ENCODE data around the gene COLEC12.

Gene COLEC12

DNA sequence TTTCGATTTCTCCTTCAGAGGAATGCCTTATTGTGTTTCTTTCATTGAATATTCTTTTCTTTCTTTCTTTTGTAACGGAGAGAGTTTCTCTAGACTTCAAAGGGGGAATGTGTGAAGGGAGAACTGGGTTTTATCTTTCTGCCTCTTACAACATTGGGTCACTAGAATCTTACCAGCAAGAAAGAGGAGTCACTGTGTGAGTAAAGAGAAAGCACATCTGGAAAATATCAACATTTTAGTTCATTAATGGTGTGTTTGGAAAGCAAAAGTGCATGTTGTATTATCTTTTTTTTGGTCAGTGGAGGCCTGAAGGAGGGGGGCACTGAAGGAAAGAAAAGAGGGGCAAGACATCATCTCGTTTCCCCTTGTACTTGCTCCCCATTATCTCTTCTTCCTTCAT is 146.0 kb downstream of the COLEC12 start:
- no peak for DNase-seq

DNA sequence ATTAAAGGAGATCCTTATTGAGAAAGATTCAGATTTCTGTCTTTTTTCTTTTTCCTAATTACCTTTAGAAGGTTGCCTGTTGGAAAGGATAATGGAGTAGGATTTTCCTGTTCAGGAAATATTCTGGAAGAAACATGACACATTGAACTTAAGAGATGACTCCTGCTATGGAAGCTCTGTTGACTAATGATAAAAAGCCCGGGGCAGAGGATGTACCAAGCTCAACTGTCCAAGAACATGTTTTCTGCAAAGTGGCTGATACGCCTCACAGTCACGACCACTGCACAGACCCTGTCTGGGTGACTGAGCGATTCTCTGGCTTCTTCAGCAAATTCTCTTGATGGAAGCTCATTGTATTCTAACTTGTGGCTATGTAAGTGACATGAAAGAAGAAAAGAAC is 146.5 kb downstream of the COLEC12 start:
- DNase-seq = no peak

DNA sequence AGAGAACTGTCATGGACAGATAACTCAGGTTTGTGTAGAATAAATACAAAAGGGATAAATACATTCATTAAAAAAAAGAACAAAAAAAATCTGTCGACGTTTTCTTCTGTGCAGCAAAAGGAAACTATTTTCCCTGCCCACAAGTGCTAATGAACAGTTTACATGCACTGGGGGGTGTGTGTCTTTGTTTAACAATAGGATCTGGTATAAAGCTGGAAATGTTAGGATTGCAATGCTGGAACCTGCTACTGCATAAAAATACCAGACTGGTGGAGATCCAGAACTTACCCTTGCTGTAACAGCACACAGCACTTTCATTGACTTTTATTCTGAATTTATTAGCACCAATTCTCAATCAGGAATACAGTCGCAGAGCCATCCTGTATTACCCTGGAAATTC is 148.1 kb downstream of the COLEC12 start:
- no peak for DNase-seq

DNA sequence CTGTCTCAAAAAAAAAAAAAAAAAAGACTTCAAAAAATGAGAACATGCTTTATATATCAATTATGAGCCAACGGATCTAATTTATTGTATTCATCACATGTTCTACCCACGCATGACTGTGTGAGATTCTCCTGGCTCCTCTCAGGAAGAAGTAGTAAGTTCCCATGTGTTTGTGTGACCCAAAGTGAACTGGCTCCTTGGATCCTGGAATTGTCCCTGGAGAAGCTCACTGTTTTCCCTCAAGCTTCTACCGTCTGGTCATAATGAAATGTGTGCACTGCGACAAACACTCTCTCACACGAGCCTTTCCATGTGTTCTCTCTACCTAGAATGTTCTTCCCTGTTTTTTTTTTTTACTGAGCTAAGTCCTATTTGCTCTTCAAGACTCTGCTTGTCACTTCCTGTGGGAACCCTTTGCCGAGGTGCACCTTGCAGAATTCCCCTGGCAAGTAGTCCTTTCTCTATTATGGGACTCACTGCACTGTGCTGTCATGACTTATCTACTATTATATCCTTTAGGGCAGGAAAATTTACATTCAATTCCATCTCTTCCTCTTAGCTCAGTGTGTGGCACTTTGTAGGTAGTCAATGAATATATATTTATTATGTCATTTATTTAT is 149.4 kb downstream of the COLEC12 start:
- no peak for DNase-seq

DNA sequence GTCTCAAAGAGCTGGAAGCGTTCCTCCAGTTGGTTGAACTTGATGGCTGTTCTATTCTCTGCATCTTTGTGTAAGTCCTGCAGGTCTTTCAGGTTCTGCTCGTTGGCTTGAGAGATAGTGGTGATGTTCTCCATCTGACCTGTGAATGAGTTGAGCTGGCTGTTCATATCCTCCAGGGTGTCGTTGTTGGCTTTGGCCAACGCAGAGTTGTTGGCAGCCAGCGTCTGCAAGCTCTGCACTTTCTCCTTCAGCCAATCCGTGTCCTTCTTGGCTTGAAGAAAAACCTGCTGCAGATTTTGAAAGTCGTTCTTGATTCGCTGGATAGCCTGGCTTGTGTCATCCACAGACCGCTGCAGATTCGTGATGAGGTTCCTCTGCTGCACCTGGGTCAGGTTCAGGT is 153.9 kb downstream of the COLEC12 start:
- DNase-seq = no peak

DNA sequence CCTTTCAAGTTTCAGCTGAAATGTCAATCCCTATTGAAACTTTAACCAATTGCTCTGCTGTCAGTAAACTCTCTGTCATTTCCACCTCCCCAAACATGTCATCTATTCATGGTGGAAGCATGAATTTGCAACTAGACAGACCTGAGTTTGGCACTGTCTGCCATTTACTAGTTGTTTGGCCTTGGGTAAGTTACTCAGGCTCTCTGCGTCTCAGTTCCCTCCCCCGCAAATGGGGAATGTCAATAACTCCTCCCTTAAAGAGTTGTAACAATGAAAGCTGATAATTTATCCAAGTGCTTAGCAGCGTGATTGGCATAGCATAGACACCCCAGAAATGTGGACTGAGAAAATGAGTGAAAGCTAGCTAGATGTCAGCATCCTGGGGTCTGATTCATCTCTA is 159.4 kb downstream of the COLEC12 start:
- no peak for DNase-seq

DNA sequence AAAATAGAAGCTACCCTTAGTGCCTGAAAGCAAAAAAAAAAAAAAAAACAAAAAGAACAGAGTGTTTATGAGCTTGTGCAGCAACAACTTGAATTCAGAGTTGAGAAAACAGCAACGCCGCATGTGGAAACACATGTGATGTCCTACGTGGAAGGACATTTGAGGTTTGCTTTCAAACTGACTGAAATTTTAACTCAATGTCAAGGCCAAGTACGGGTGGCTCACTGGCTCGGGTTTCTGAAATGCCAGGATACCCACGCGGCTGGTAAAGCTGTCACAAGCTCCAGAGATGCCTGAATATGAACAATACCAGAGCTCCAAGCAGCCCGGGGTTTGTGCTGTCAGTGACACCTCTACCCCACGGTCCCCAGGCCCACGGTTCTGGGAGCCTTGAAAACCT is 160.5 kb downstream of the COLEC12 start:
- no peak for DNase-seq

DNA sequence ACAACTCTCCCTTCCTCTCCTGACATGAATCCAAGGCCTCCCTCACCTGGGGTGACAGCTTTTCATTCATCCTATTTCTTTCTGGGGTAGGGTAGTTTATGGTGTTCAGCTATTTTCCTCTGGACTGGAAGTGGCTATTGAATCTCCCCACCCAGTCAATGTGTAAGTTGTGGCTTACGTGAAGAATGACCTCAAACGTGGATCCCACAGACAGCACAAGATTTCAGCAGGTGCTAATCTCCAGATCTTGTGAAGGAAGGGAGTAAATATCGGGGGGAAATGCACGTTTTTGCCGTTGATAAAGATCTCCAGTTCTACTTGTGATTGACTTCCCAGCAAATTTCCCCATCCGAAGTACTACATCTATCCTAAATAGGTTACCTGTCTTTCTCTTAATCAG is 161.3 kb downstream of the COLEC12 start:
- DNase-seq = no peak

DNA sequence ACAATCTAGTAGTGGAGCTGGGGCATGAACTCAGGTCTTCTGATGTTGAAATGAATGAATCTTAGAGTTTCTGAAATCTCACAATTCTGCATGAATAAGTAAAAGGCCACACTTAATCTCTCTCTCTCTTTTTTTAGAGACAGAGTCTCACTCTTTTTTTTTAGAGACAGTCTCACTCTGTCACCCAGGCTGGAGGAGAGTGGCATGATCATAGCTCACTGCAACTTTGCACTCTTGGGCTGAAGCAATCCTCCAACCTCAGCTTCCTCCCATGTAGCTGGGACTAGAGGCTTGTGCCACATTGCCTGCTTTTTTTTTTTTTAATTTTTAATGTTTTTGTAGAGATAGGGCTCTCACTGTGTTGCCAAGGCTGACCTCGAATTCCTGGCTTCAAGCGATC is 163.8 kb downstream of the COLEC12 start:
- DNase-seq = no peak

DNA sequence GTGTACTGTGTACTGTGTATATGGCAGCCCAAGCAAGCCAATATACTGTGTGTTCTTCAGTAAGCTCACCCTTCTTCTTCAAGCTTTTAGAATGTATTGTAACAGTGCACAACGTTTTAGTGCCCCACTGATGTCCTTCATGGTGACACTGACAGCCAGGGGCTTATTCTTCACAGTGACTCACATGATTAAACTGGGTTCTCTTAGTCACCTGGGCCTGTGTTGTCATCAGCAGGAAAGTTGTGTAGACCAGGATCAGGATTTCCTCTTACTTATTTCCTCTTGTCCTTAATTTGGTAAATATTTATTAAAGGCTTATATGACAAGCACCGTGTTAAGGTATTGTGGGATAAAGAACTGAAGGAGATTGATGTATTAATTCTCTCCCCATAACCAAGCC is 164.8 kb downstream of the COLEC12 start:
- no peak for DNase-seq

DNA sequence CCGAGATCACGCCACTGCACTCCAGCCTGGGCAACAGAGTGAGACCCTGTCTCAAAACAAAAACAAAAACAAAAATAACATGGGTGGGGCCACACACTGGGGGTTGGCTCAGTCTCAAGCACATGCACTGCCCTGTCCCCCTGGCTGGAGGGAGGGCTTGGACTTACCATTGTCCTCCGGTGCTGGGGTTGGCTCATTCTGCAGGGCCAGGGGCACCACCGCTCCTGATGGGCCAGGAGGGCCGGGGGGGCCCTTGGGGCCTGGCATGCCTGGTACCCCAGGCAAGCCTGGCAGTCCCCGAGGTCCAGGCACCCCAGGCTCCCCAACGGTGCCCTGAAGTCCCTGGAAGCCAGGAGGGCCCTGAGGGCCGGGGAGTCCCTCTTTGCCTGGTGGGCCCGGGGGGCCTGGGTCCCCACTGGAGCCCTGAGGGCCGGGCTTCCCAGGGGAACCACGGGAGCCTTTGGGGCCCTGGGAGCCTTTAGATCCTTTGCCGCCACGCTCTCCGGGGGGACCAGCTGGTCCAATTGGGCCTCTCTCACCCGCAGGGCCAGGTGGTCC is 165.8 kb downstream of the COLEC12 start:
- DNase-seq = no peak

DNA sequence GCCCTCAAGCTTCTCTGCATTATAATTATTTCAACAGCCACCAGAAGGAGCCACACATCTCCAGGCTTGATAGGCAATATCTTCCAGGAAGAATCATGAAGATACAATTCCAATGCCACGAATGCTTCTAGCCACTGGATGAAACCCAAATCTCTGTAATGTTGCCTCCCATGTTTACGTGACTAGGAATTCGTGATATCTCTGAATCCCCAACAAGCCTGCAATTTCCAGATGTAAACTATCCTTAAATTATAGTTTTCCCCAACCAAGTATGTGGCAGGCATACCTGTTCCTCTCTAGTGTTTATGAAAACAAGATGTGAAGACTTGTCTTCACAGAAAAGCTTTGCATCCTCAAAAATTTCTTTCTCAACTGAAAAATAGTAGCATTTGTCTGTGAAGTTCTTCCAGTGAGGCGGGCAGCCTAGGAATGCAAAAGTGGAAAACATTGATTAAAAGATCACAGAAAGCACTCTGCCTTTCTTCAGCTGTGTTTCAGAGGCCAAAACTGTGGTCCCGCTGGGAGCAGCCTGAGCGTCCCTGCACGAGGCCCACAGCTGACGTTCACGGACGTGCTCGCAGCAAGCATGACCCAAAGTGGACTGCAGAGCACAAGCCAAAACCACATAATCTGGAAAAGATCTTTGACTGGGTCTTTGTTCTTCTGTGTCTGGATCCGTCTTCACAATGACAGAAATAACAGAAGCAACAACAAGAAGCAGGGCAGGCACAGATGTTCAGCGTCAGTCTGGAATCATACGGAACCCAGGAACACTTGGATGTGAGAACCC is 167.6 kb downstream of the COLEC12 start:
- DNase-seq = no peak

DNA sequence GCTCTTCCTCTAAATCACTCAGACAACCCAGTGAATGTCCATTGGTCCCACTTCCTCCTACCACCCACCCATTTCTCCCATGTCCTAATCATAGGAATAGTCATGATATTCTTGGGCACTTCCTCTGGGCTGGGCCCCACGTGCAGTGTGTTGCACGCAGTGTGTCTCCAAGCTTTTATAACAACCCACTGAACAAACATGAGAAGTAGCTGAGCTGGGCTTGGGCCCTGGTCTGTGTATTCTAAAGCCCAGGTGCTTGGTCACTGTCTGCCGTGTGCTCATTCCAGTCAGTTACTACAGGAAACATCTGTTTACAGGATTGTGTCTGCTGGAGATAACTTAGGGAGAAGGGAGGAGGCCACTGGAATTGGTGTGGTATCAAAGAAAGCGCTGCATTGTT is 168.5 kb downstream of the COLEC12 start:
- no peak for DNase-seq

DNA sequence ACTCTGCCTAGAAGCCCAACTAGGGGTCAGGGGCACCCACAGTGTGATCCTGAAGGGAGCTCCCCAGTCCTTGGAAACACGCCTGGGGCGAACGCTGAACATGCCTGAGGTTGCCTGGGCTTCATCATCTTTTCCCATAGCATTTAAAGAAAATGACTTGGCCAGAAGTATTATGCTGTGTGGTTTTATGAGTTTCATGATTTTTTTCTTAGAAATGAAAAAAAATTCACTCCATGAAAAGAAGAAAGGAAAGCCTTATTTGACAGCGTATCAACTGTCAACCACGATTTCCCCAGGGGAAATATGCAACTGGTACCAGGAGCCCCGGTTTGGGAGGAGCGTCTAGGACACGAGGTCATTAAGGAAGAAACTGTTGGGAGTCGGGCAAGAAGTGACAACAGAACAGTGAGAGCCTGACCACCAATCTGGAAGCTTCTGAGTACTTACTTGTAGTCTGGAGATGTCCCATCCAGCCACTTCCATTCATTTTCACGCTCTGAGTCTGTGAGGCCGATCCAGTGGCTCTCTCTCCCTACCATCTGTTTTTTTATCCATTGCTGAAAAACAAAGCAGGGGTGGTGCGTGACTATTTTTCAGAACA is 169.2 kb downstream of the COLEC12 start:
- no peak for DNase-seq

DNA sequence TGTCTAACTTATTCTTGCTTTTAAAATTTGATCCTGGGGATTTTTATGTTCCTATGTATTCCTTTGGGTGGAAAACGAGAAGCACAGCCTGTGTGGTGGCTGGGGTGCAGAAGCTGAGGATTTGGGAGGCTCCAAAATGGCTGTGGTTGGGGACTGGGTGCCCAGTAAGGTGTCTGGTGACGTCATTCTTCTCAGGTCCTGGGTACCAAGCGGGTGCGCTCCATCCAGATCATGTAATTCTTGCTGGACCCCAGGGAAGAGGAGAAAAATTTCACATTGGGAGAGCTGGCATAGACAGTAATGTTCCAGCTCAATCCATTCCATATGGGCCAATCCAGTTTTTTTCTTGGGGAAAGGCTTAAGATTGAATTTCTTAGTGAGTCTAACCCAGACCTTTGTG is 171.6 kb downstream of the COLEC12 start:
- no peak for DNase-seq

DNA sequence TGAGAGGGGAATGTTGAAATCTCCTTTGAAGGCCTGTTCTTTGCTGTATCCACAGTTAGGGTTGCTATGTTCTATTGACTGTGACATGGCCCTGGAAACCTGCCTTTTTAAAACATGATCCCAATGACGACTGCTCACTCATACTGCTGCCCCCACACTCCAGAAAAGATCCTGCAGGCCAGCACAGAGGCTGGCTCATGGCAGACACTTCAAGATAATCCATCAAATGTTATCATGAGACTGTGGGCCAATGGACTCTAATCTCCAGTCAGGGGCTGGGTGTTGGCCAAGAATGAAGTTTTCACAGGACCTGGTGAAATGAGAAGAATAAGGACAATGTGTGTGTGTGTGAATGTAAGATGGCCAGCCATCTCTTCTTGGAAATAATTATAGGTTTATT is 173.7 kb downstream of the COLEC12 start:
- DNase-seq = no peak

DNA sequence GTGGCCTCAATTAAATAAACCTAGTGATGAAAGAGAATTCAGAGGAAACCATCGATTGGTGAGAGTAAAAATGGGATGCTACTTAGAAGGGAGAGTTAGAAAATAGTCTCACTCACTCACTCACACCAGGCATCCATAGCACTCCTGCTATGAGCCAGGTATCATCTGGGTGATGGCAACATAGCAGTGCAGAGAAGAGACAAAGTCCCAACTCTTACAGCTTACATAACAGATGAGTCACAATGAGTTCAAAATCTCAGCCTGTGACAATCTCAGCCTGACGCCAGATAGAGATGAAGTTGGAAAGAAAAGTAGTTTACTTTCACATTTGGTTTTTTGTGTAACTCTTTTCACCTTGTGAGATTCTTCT is 177.3 kb downstream of the COLEC12 start:
- DNase-seq = no peak

DNA sequence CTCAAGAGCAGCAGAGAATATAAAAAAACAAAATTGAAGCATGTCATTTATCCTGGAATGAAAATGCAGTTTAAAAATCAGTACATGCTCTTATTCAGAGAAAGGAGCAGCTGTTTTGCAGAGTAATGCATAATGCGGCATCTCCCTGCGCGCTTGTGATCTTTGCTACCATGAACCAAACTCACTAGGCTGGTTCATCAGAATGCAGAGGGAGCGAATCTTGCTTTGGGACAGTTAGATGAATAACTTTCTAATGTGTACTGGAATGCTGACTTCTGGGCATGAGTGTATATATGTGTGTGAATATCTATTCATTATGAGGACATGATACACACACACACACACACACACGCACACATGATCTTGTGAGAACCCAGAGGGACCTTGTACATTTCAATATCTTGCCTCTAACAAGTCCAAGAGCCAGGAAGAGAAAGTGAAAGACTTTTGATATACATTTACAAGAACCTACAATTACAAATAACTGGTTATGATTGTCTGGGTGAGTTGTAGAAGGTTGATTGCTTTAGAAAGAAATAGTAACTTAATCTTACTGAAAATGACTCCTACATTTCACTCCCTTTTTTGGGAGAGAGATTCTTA is 178.5 kb downstream of the COLEC12 start:
- DNase-seq = no peak

DNA sequence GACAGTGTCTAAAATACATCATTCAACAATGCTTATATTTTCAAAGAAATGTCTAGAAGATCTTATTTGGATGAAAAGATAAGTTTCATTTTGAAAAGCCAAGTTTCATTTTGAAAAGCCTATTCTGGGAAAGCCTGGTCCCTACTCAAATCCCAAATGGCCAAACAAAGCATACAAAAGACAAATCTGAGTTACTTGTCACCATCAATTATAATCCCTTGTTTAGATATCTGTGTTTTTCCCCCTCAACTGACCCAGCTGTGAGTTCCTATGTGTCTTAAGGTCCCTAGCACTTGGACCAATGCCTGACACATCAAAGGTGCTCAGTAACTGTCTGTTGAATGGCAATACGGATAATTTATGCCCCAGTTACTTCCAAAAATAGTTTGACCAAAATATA is 180.3 kb downstream of the COLEC12 start:
- no peak for DNase-seq

DNA sequence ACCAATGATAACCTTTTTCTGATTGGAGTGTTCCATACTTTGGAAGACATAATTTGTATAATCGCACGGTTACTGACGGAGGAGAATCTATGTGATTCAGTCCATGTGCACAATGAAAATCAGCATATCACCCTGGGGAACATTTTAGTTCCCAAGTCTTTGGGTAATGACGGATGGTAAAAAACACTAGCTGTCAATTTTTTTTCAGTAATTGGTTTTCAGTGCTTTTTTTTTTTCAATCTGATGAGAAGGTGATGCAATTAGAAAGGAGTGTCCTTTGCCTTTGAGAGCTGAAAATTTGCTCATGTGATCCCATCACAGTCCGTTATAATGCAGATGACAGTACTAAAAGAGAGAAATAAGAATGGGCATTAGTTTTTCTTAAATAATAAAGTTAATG is 180.8 kb downstream of the COLEC12 start:
- DNase-seq = no peak

DNA sequence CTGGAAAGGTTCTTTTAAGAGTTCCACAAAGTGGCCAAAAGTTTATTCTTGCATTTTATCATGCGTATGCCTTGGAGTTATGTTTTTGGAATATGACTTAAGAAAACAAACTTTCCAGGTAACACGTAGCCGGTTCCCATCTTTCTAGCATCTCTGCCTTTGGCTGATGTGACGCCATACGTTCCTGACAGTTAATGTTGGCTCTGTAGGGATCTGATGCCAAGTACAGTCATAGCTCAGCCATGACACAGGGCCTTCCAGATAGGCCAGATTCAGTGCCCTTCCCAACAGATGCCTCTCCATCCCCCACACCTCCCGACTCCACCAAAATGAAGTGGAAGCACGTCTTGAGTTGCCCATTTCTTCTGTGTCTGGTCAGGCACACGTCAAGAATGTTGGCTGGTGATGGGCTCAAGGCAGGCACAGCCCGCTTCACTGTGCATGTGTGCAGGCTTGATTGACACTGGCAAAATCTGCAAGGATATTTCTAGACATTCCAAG is 181.7 kb downstream of the COLEC12 start:
- no peak for DNase-seq

DNA sequence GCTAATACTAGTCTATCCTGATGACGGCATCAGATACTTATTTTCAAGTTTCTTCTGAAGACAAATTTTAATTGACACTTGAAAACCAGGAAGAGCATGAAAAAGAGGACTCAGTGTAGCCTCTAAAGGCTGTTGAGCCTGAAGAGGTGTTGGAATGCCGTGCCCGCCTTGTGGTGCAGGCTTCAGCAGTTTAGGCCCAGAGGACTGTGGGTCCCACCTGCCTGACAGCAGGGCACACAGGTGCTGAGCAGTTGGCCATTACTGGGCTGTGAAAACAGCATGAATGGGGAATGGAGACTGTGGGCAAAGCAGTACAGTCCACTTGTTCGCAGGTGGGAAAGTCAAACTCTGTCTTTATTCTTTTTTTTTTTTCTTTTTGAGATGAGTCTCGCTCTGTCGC is 182.9 kb downstream of the COLEC12 start:
- DNase-seq = no peak

DNA sequence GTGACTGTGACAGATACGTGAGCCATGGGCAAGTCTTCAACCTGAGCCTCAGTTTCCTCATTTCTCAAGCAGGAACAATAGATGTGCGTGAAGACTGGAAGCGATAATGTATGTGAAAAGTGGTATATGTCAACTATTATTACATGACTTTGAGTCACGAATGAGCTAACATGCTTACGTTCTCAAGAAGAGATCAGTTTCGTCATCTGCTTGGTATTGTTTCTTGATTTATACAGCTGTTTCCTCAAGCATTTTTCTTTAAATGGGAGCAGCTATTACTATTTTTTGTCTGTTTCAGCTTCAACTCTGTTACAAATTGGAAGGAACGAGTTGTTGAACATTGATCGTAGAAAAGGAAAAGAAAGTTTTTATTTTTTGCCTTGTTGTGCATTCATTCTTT is 184.1 kb downstream of the COLEC12 start:
- DNase-seq = no peak

DNA sequence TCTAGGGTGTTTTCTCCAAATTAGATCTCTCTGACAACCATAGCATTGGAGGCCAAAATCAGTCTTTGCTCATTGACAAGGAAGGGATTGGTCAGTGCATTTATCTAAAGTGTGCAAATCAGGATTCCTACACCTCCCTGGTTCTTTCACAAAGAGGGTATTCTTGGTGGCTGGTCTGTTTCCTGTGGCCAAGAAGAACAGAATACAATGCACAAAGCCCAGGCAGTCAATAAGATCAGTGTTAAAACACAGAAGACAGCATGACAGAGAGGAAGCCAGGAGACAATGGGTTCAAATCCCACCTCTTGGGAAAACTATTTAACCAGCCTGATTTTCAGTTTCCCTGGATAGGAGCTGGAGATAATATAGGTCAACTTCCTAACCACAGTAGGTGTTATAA is 186.6 kb downstream of the COLEC12 start:
- DNase-seq = no peak
